NB4 (cell line): ENCODE results near the gene CD24.

Experiments
- MYC ChIP-seq: IDR thresholded peaks from 2 replicates; pipeline ENCODE4 v1.6.1; 2011; ENCODE audit warnings: low read depth, low read length
- POLR2A ChIP-seq: IDR thresholded peaks from 2 replicates; pipeline ENCODE4 v1.6.1; 2011; ENCODE audit warnings: mild to moderate bottlenecking; ENCODE audit not compliant: insufficient read length; ENCODE audit errors: extremely low read depth
- TF ChIP-seq, protein P1 (sequence below): IDR thresholded peaks from one replicate; pipeline ENCODE4 v1.5.1; 2012; ENCODE audit warnings: low read depth, low read length
- TF ChIP-seq, protein P2 (sequence below): IDR thresholded peaks from 2 replicates; pipeline ENCODE4 v1.6.1; 2011; ENCODE audit warnings: low read depth, low read length

DNA sequence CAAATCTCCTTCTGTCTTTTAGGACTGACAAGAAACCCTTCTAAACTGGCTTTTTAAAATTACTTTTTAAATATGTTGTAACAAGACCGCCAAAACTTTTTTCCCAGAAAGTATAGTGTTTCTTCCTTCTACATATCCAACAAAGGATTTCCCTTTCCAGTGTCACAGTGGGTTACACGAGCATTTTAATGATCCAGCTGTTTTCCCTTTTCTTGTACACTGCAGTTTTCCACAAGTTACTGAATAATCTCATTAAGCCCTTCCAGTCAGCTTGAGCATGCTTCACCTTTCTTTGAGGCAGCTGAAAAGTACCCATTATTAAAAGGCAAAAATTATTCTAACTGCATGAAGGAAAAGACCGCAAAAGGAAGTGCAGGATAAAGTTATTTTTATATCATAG is 48.6 kb downstream of the CD24 start:
- TF ChIP-seq POLR2A (no peak), MYC (no peak)
- TF ChIP-seq, protein P1, sequence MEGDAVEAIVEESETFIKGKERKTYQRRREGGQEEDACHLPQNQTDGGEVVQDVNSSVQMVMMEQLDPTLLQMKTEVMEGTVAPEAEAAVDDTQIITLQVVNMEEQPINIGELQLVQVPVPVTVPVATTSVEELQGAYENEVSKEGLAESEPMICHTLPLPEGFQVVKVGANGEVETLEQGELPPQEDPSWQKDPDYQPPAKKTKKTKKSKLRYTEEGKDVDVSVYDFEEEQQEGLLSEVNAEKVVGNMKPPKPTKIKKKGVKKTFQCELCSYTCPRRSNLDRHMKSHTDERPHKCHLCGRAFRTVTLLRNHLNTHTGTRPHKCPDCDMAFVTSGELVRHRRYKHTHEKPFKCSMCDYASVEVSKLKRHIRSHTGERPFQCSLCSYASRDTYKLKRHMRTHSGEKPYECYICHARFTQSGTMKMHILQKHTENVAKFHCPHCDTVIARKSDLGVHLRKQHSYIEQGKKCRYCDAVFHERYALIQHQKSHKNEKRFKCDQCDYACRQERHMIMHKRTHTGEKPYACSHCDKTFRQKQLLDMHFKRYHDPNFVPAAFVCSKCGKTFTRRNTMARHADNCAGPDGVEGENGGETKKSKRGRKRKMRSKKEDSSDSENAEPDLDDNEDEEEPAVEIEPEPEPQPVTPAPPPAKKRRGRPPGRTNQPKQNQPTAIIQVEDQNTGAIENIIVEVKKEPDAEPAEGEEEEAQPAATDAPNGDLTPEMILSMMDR: no peak
- TF ChIP-seq, protein P2, sequence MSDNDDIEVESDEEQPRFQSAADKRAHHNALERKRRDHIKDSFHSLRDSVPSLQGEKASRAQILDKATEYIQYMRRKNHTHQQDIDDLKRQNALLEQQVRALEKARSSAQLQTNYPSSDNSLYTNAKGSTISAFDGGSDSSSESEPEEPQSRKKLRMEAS: no peak
